ENCODE data around the gene ARHGAP26.

- TF ChIP-seq CTCF (IDR thresholded peaks at IDR 0.05; ENCODE audit: poor library complexity, severe bottlenecking) (no peak), EZH2 (IDR thresholded peaks at IDR 0.05; ENCODE audit: borderline replicate concordance, insufficient read depth, low read length, poor library complexity, severe bottlenecking) (no peak), RAD21 (conservative IDR thresholded peaks at IDR 0.05) (no peak), POLR2AphosphoS5 (IDR thresholded peaks at IDR 0.05) (no peak)
These were observed 429.7 kb downstream of the ARHGAP26 start for GRCh38 chr5:143199843-143200242.
